Measurements from ENCODE around the gene CACNA1I. TPM values are rescaled to one million over a fixed set of nuclear protein-coding genes. Genes with fewer than 3 reads are reported as not detected.

The CACNA1I gene
- total RNA-seq, 6 donors from 2014 or later = 0.15 to 4.2 (median 0.34) TPM

DNA sequence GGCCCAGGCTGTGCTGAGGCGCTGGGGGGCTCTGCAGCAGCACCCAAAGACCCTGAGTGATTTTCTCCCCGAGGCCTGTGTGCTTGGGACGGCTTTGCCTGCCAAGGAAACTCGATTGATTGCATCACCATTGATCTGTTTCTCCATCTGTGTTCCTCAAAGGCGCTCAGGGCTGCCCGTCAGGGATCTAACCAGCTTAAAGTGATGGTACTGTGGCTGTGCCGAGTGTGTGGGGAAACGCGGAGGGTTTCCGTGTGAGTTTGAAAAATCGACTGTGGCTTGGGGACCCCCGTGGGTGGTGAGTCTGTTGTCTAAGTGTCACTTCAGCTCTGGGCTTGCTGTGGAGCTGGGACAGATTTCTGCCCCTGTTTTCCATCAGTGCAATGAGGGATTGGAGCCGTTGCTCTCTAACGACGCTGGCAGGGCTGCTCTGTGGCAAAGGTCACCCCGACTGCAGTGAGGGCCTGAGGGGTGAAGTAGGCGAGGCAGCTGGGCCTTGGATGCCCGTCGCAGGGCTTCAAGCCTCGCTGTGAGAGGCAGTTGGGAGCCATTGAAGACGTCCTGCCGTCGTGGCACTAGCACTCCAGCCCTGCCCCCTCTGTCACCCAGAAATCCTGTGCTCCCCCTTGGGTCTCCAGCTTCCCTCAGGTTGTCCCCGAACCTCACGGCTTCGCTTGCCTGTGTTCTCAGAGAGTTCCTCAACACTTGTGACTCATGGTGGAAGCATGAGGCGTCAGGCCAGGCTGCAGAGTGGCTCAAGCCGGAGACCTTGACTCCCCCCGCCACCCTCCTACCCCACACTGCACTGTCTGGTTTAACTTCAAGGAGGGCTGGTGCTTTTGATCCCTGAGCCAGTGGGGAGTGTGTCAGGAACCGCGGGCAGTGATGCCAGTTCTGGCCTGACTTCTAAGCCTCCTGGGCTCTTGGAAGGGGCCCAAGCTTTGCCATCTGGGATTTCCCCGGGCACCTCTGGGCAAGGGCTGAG, 21.8 kb downstream of the CACNA1I start:
- Histone ChIP-seq H3K27me3 (peaks cover 0 to under 1% (median 0%) of the 10 kb centered on the region in 4 donors), H3K4me3 (no peak overlapping the region), H3K4me1 (no peaks in the 10 kb centered on the region), H3K36me3 (no peaks in the 10 kb centered on the region), H3K9me3 (no peaks in the 10 kb centered on the region), H3K27ac (no peak overlapping the region)
- 40 to 52% methylated on average over 9 to 32 of the region's 32 CpGs for WGBS, 2 donors
- peak; percentile 24 to 82 for ATAC-seq (ENCODE audit: low FRiP score in 2 of 2)
- peak in 1 of 2 donors; percentile 25 for DNase-seq
- TF ChIP-seq, protein P1, sequence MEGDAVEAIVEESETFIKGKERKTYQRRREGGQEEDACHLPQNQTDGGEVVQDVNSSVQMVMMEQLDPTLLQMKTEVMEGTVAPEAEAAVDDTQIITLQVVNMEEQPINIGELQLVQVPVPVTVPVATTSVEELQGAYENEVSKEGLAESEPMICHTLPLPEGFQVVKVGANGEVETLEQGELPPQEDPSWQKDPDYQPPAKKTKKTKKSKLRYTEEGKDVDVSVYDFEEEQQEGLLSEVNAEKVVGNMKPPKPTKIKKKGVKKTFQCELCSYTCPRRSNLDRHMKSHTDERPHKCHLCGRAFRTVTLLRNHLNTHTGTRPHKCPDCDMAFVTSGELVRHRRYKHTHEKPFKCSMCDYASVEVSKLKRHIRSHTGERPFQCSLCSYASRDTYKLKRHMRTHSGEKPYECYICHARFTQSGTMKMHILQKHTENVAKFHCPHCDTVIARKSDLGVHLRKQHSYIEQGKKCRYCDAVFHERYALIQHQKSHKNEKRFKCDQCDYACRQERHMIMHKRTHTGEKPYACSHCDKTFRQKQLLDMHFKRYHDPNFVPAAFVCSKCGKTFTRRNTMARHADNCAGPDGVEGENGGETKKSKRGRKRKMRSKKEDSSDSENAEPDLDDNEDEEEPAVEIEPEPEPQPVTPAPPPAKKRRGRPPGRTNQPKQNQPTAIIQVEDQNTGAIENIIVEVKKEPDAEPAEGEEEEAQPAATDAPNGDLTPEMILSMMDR (IDR thresholded peaks at IDR 0.05) = no peak
- TF ChIP-seq POLR2A (IDR thresholded peaks at IDR 0.05) (no peak), POLR2AphosphoS5 (IDR thresholded peaks at IDR 0.05) (no peak), EP300 (IDR thresholded peaks at IDR 0.05) (no peak)

DNA sequence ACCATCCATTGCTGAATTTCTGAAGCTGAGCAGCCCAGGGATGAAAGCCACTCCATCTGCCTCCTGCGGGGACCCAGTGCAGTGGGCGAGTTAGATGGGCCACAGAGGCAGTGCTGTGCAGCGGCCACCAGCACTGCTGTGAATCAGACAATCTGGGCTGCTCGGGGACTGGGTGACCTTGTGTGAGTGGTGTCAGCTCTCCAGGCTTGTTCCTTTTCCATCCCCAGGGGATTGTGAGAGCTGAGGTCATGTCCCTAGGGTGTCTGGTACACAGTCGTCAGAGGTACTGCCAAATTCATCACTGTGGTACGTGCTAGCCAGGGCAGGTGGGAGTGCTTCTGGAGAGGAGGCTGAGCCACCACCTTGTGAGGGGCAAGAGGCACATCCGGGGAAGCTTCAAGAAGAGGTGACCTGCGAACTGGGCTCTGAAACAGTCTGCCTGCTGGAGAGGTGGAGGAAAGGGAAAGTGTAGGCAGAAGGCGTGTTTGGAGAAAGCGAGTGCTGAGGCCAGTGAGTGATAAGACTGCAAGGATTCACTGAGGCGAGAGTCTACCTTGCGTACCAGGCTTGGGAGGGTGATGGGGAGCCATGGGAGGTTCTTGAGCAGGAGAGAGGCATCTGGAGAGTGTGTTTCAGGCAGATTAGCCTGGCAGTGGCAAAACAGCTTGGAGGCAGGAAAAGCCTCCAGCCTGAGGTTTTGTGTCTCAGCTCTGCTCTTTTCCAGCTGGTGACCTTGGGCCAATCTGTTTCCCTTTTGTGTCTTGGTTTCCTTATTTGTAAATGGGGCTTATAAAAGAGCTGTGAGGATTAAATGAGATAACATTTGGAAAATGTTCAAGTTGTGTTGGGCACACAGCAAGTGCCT, 22.7 kb downstream of the CACNA1I start:
- no peaks in the 10 kb centered on the region for H3K36me3 ChIP-seq
- ATAC-seq (ENCODE audit: low FRiP score in 2 of 2) = no peak
- DNase-seq = no peak

DNA sequence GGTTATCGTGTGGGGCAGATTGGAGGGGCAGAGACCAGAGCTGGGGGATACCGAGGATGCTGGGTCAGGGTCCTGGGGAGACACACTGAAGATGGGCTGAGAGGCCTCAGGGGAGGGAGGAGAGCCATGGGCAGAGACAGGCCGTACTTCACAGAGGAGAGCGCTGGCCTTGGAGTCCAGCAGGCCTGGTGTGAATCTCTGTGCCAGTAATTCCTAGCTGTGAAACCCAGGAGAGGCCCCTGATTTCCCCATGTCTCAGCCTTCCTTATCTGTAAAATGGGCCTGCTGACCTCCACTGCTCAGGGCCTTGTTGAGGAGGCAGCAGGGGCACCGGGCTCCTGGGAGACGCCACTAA, 23.4 kb downstream of the CACNA1I start:
- H3K27me3 ChIP-seq = peaks cover 0 to 10% (median 4%) of the 10 kb centered on the region in 4 donors
- ATAC-seq (ENCODE audit: low FRiP score in 2 of 2) = no peak

More for the DNA sequence above, 22.7 kb downstream of the CACNA1I start:
- no peak overlapping the region for H3K27ac ChIP-seq
- H3K4me3 ChIP-seq = no peak overlapping the region
- no peaks in the 10 kb centered on the region for H3K9me3 ChIP-seq
- no peak for TF ChIP-seq EP300 (IDR thresholded peaks at IDR 0.05)
- TF ChIP-seq, protein P1 (IDR thresholded peaks at IDR 0.05) = no peak
- H3K4me1 ChIP-seq = peaks cover 0 to 4% (median 0%) of the 10 kb centered on the region in 4 donors
- peaks cover 0 to 8% (median 3%) of the 10 kb centered on the region in 4 donors for H3K27me3 ChIP-seq
- WGBS, 2 donors = 69 to 75% methylated on average over 8 to 11 of the region's 12 CpGs

DNA sequence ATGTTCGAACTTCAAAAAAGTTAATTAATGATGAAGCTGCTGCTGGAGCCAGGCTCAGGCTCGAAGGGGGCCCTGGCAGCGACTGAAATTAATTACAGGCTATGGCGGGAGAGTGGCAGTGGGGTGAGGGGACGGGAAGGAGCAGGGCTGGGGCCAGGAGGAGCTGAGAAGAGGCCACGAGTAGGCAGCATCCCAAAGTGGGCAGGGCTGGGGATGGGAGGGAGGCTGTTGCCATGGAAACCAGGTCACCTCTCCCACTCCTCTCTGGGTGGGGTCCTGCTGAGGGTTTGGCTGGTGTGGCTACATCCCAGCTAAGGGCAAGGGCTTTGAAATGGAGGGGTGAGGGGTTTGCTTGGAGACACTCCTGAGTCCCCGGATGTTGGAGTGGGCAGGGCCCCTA, 23.9 kb downstream of the CACNA1I start:
- ATAC-seq (ENCODE audit: low FRiP score in 2 of 2) (no peak), DNase-seq (no peak)
- Histone ChIP-seq H3K4me3 (no peak overlapping the region), H3K9me3 (no peaks in the 10 kb centered on the region), H3K36me3 (no peaks in the 10 kb centered on the region), H3K27ac (no peak overlapping the region), H3K27me3 (peaks cover 0 to 10% (median 4%) of the 10 kb centered on the region in 4 donors), H3K4me1 (peaks cover 0 to 4% (median 0%) of the 10 kb centered on the region in 4 donors)
- WGBS, 2 donors = 38 to 46% methylated on average over 6 of the region's 7 CpGs
- no peak for TF ChIP-seq EP300 (IDR thresholded peaks at IDR 0.05)
- TF ChIP-seq POLR2AphosphoS5 (IDR thresholded peaks at IDR 0.05) = no peak
- TF ChIP-seq, protein P1 (IDR thresholded peaks at IDR 0.05) = no peak
- no peak for TF ChIP-seq POLR2A (IDR thresholded peaks at IDR 0.05)

More for the DNA sequence above, 23.4 kb downstream of the CACNA1I start:
- TF ChIP-seq POLR2AphosphoS5 (IDR thresholded peaks at IDR 0.05) (no peak), POLR2A (IDR thresholded peaks at IDR 0.05) (no peak), EP300 (IDR thresholded peaks at IDR 0.05) (no peak)
- TF ChIP-seq, protein P1 (IDR thresholded peaks at IDR 0.05) = no peak
- Histone ChIP-seq H3K9me3 (no peaks in the 10 kb centered on the region), H3K4me1 (peaks cover 0 to 4% (median 0%) of the 10 kb centered on the region in 4 donors), H3K4me3 (no peak overlapping the region), H3K27ac (no peak overlapping the region), H3K36me3 (no peaks in the 10 kb centered on the region)
- no peak for DNase-seq
- WGBS, 2 donors = 52% methylated on average over 6 of the region's 6 CpGs
